Natural killer cell treated with Interleukin-12 subunit alpha and Interleukin-12 subunit beta and Interleukin-15 and Interleukin-18, amount 100 ng/mL, for 72 hours (primary cell): ENCODE measurements around the gene VLDLR. TPM values are rescaled to one million over a fixed set of nuclear protein-coding genes. Genes with fewer than 3 reads are reported as not detected.

Experiments
- ATAC-seq, 2 donors: fragments of 150-1000 bp; cut with Tn5 transposase in 1 of 2; sonication (Bioruptor Pico), chemical (Tn5 transposase) in 1 of 2; 2 replicates each; pipeline ENCODE4 v1.10.0; 2021
- DNase-seq: peaks from one replicate; pipeline ENCODE4 v3.0.0; 2022; ENCODE audit warnings: low spot score
- H3K27ac Mint-ChIP-seq, 2 donors: 1 replicate in 1 of 2; 2 replicates in 1 of 2; pipeline ENCODE4 v1.8.0; 2022; ENCODE audit warnings: mixed read lengths in 2 of 2, mild to moderate bottlenecking in 1 of 2, moderate library complexity in 1 of 2
- H3K27me3 Mint-ChIP-seq, 2 donors: 1 replicate in 1 of 2; 2 replicates in 1 of 2; pipeline ENCODE4 v1.8.0; 2022; ENCODE audit warnings: mixed read lengths in 2 of 2
- H3K36me3 Mint-ChIP-seq: one replicate; pipeline ENCODE4 v1.8.0; 2022; ENCODE audit warnings: mixed read lengths
- H3K4me1 Mint-ChIP-seq, 2 donors: 1 replicate in 1 of 2; 2 replicates in 1 of 2; pipeline ENCODE4 v1.8.0; 2022; ENCODE audit warnings: low read depth in 2 of 2, mixed read lengths in 2 of 2, mild to moderate bottlenecking in 1 of 2
- H3K4me3 Mint-ChIP-seq: one replicate; pipeline ENCODE4 v1.8.0; 2022; ENCODE audit warnings: mixed read lengths
- H3K9me3 Mint-ChIP-seq: 2 replicates; pipeline ENCODE4 v1.8.0; 2022; ENCODE audit warnings: mixed read lengths
- total RNA-seq, 2 donors: library from RNA; stranded (reverse); gene quantifications; one replicate each; pipeline ENCODE4 v1.2.3, GENCODE V29; 2022

VLDLR gene
- total RNA-seq, result 10 to 100 TPM in 1 of 2 donors, 1 to 10 TPM in 1; 5.9 to 20.3 TPM

GRCh38 chr9:2621722-2622460 lies at the start of gene VLDLR:
TSS of gene VLDLR (plus strand) at chr9:2621787. CDS start at chr9:2622190, 403 bp downstream.
- Mint-ChIP-seq H3K36me3 (no peaks in the 10 kb centered on the region), H3K27ac (peak within 1 kb of the TSS; percentile 70 to 83), H3K27me3 (peaks cover 18 to 51% of the 10 kb centered on the region in 2 donors), H3K9me3 (no peaks in the 10 kb centered on the region), H3K4me3 (peak within 1 kb of the TSS; percentile 89), H3K4me1 (peaks cover 10 to 22% of the 10 kb centered on the region in 2 donors)
- ATAC-seq (peak; percentile 69 to 74), DNase-seq (no peak)

DNA sequence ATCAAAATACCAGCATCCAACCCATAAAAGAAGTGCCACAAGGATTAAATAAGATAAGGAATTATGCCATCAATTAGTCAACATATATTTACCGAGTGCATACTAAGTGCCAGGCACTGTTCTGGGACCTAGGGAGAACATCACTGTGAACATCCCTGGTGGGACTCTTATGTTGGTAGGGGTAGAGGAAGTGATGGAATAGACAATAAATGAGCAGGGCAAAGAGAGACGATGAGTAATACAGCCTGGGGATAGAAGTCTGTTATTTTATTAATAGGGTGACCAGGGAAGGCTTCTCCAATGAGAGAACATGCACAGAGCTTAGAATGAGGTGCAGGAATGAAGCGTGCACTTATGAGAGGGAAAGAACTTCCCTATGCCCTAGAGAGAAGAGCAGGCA lies 47.4 kb upstream of the VLDLR start:
- Mint-ChIP-seq H3K27ac (no peak overlapping the region), H3K4me1 (peaks cover 5 to 9% of the 10 kb centered on the region in 2 donors), H3K4me3 (no peak overlapping the region), H3K27me3 (peaks cover 16 to 21% of the 10 kb centered on the region in 2 donors), H3K36me3 (no peaks in the 10 kb centered on the region), H3K9me3 (no peaks in the 10 kb centered on the region)
- ATAC-seq, result no peak
- DNase-seq, result no peak

- Mint-ChIP-seq H3K27ac (no peak overlapping the region), H3K27me3 (peaks cover 14 to 21% of the 10 kb centered on the region in 2 donors), H3K4me3 (no peak overlapping the region), H3K36me3 (no peaks in the 10 kb centered on the region), H3K4me1 (no peaks in the 10 kb centered on the region), H3K9me3 (no peaks in the 10 kb centered on the region)
- DNase-seq, result no peak
- ATAC-seq, result no peak
Observed at GRCh38 chr9:2576631-2577030, 45.0 kb upstream of the VLDLR start.

DNA sequence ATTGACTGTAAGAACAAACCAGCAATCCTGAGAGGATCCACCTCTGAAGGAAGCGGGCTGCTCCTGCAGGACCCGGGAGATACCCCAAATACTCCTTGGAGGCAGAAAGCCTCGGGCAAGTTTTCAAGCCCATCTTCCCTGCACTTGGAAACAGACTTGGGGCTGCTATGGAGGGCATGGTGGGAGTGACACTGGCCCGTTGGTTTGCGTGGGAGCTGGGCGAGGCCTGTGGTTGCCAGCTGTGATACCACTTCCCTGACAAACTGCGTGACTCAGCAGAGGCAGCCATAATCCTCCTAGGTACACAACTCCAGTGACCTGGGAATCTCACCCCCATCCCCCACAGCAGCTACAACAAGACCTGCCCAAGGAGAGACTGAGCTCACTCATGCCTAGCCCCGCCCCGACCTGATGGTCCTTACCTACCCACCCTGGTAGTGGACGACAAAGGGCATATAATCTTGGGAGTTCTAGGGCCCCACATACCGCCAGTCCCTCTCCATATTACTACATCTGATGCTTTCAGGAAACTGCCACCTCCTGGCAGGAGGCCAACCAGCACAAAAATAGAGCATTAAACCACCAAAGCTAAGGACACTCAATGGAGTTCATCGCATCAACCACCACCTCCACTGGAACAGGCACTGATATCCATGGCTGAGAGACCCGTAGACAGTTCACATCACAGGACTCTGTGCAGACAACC lies 38.1 kb upstream of the VLDLR start:
- Mint-ChIP-seq H3K27ac (no peak overlapping the region), H3K36me3 (peaks cover 14% of the 10 kb centered on the region), H3K4me1 (peaks cover 8 to 12% of the 10 kb centered on the region in 2 donors), H3K4me3 (no peak overlapping the region), H3K27me3 (peaks cover 31 to 41% of the 10 kb centered on the region in 2 donors), H3K9me3 (peaks cover 20% of the 10 kb centered on the region)
- ATAC-seq (peak in 1 of 2 donors; percentile 76), DNase-seq (no peak)

- Mint-ChIP-seq H3K27ac (no peak overlapping the region), H3K4me3 (no peak overlapping the region), H3K27me3 (peaks cover 27 to 28% of the 10 kb centered on the region in 2 donors), H3K4me1 (no peaks in the 10 kb centered on the region), H3K9me3 (peaks cover 11% of the 10 kb centered on the region), H3K36me3 (peaks cover 13% of the 10 kb centered on the region)
- ATAC-seq (no peak), DNase-seq (no peak)
Observed at GRCh38 chr9:2591967-2592366, 29.6 kb upstream of the VLDLR start.

DNA sequence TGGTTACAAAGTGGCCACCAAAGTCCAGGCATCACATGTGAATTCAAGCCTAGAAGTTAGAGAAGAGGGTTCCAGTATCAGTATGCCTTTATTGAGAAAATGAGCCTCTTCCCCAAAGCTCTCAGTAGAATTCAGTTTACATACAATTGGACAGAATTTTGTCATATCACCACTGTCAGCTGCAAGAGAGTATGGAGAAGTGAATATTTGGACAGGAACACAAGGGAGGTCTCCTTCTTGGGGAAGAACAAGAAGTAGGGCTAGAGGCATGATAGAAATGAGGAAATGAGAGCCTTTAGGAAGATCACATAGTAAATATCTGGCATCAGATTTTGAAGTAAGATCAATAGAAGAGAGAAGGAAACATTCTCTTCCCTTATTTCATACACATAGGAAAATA lies 27.8 kb upstream of the VLDLR start:
- Mint-ChIP-seq H3K4me1 (no peaks in the 10 kb centered on the region), H3K9me3 (peaks cover 11% of the 10 kb centered on the region), H3K36me3 (peaks cover 13% of the 10 kb centered on the region), H3K27me3 (peaks cover 34% of the 10 kb centered on the region in 2 donors), H3K27ac (no peak overlapping the region), H3K4me3 (no peak overlapping the region)
- DNase-seq (no peak), ATAC-seq (no peak)

GRCh38 chr9:2595973-2596372 lies 25.6 kb upstream of the VLDLR start:
- Mint-ChIP-seq H3K27ac (no peak overlapping the region), H3K36me3 (peaks cover 13% of the 10 kb centered on the region), H3K27me3 (peaks cover 44 to 45% of the 10 kb centered on the region in 2 donors), H3K9me3 (peaks cover 11% of the 10 kb centered on the region), H3K4me3 (no peak overlapping the region), H3K4me1 (no peaks in the 10 kb centered on the region)
- ATAC-seq (no peak), DNase-seq (no peak)

GRCh38 chr9:2597483-2597882 lies 24.1 kb upstream of the VLDLR start:
- DNase-seq (no peak), ATAC-seq (no peak)
- no peak overlapping the region for H3K27ac Mint-ChIP-seq
- H3K27me3 Mint-ChIP-seq, result peaks cover 50 to 57% of the 10 kb centered on the region in 2 donors
- no peaks in the 10 kb centered on the region for H3K4me1 Mint-ChIP-seq
- H3K4me3 Mint-ChIP-seq, result no peak overlapping the region
- peaks cover 11% of the 10 kb centered on the region for H3K9me3 Mint-ChIP-seq
- H3K36me3 Mint-ChIP-seq, result peaks cover 8% of the 10 kb centered on the region

DNA sequence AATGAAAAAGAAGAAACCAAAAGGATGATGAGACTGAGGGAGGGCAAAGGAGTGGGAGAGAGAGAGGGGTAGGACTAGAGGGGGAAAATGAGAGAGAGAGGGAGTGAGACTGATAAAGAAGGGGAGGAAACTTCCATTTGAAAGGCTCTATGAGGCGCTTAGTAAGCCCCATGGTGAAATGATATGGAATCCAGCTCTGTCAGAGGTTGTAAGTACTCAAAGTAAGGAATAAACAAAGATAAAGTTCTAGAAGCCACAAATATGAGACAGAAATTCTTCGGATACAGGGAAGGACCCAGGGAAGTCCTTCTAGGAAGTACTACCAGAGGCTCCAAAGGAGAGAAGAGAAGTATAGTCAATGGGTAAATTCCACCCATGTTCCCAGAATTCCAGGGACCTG lies 21.7 kb upstream of the VLDLR start:
- Mint-ChIP-seq H3K9me3 (no peaks in the 10 kb centered on the region), H3K27me3 (peaks cover 43 to 60% of the 10 kb centered on the region in 2 donors), H3K36me3 (no peaks in the 10 kb centered on the region), H3K4me3 (no peak overlapping the region), H3K27ac (no peak overlapping the region), H3K4me1 (no peaks in the 10 kb centered on the region)
- DNase-seq (no peak), ATAC-seq (no peak)

DNA sequence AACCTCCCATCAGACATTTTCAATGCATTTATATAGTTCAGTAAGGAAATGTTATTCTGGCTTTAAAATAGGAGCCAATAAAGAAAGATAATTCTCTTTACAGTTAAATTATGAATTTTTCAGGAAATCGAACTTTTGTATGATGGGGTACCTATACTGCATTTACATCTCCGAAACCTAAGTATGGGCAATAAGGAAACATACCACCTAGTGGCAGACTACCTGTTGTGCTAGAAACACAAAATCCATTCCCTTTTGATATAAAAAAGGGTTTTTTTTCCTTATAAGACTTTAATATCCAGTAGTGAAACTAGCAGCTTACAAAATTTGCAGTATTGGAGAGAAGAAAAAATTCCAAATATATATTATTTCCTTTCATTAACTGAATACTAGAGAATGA lies 21.3 kb upstream of the VLDLR start:
- no peaks in the 10 kb centered on the region for H3K9me3 Mint-ChIP-seq
- no peaks in the 10 kb centered on the region for H3K36me3 Mint-ChIP-seq
- H3K27ac Mint-ChIP-seq, result no peak overlapping the region
- DNase-seq (no peak), ATAC-seq (no peak)
- H3K27me3 Mint-ChIP-seq, result peaks cover 43 to 60% of the 10 kb centered on the region in 2 donors
- H3K4me3 Mint-ChIP-seq, result no peak overlapping the region
- H3K4me1 Mint-ChIP-seq, result no peaks in the 10 kb centered on the region

GRCh38 chr9:2601785-2602378 lies 19.7 kb upstream of the VLDLR start:
- Mint-ChIP-seq H3K27me3 (peaks cover 36 to 60% of the 10 kb centered on the region in 2 donors), H3K9me3 (no peaks in the 10 kb centered on the region), H3K4me3 (no peak overlapping the region), H3K4me1 (no peaks in the 10 kb centered on the region), H3K36me3 (no peaks in the 10 kb centered on the region), H3K27ac (no peak overlapping the region)
- DNase-seq, result no peak
- ATAC-seq, result no peak

- ATAC-seq (no peak), DNase-seq (no peak)
- Mint-ChIP-seq H3K4me3 (no peak overlapping the region), H3K9me3 (no peaks in the 10 kb centered on the region), H3K27ac (no peak overlapping the region), H3K36me3 (no peaks in the 10 kb centered on the region), H3K27me3 (peaks cover 32 to 52% of the 10 kb centered on the region in 2 donors), H3K4me1 (no peaks in the 10 kb centered on the region)
Observed at GRCh38 chr9:2602704-2603116, 18.9 kb upstream of the VLDLR start.

DNA sequence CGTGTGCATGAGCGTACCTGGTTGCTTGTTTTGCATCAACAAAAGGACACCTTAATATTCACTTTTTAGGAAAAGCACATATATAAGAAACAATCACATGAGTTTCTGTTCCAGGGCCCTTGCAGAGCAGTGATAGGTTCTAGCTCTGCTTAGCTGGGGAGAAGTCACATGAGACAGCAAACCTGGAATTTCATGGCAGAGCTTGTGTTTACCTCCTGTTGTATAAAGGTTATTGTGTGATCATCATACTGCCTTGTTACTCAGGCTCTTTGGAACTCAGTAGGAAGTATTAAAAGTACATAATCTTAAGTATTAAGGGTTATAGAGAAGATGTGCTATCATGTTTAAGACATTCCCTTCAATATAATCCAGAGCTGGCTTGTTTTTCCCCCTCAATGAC lies 18.0 kb upstream of the VLDLR start:
- ATAC-seq (no peak), DNase-seq (no peak)
- no peaks in the 10 kb centered on the region for H3K36me3 Mint-ChIP-seq
- H3K27ac Mint-ChIP-seq, result no peak overlapping the region
- no peak overlapping the region for H3K4me3 Mint-ChIP-seq
- H3K9me3 Mint-ChIP-seq, result no peaks in the 10 kb centered on the region
- peaks cover 29 to 47% of the 10 kb centered on the region in 2 donors for H3K27me3 Mint-ChIP-seq
- H3K4me1 Mint-ChIP-seq, result no peaks in the 10 kb centered on the region

- no peak for ATAC-seq
- H3K4me1 Mint-ChIP-seq, result no peaks in the 10 kb centered on the region
- no peak overlapping the region for H3K4me3 Mint-ChIP-seq
- no peak for DNase-seq
- peaks cover 24 to 41% of the 10 kb centered on the region in 2 donors for H3K27me3 Mint-ChIP-seq
- no peaks in the 10 kb centered on the region for H3K9me3 Mint-ChIP-seq
- H3K27ac Mint-ChIP-seq, result no peak overlapping the region
- no peaks in the 10 kb centered on the region for H3K36me3 Mint-ChIP-seq
Observed at GRCh38 chr9:2605246-2605645, 16.3 kb upstream of the VLDLR start.
